ENCODE data around the gene CDK16.

DNA sequence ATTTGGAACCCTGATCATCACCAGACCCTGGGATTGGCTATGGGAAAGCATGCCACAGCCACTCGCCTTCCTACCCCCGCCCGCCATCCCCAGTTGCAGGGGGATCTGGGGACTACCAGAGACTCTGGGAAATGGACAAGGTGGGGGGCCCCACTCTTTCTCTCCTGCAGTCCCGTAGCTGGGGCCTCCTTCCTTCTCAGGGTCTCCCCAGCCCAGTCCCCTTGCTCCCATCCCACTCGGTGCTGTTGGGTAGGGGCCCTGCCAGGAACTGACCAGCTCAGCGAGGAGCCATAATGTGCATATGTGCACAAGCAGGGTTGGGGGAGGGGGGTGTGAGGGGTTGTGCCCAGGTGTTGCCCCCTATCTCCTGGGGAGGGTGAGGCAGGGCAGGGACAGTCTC lies 10.9 kb downstream of the CDK16 start:
- TF ChIP-seq POLR2A (IDR thresholded peaks at IDR 0.05; ENCODE audit: low read depth, low read length), result no peak
- TF ChIP-seq, protein P1, sequence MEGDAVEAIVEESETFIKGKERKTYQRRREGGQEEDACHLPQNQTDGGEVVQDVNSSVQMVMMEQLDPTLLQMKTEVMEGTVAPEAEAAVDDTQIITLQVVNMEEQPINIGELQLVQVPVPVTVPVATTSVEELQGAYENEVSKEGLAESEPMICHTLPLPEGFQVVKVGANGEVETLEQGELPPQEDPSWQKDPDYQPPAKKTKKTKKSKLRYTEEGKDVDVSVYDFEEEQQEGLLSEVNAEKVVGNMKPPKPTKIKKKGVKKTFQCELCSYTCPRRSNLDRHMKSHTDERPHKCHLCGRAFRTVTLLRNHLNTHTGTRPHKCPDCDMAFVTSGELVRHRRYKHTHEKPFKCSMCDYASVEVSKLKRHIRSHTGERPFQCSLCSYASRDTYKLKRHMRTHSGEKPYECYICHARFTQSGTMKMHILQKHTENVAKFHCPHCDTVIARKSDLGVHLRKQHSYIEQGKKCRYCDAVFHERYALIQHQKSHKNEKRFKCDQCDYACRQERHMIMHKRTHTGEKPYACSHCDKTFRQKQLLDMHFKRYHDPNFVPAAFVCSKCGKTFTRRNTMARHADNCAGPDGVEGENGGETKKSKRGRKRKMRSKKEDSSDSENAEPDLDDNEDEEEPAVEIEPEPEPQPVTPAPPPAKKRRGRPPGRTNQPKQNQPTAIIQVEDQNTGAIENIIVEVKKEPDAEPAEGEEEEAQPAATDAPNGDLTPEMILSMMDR (IDR thresholded peaks at IDR 0.05; ENCODE audit: extremely low read depth in 1 of 2, insufficient read depth in 1 of 2, low read depth in 1 of 2, low read length in 2 of 2), result no peak

All from endothelial cell of umbilical vein (primary cell).